HepG2 (cell line): ENCODE measurements around the gene IRF6. TPM values are rescaled to one million over a fixed set of nuclear protein-coding genes. Genes with fewer than 3 reads are reported as not detected.

Experiments used
- ARNT2 ChIP-seq: sonication (generic); formaldehyde crosslinking; IDR thresholded peaks from 2 replicates; pipeline ENCODE4 v1.8.0; 2022; ENCODE audit warnings: mild to moderate bottlenecking, low read depth, missing genetic modification reagents, moderate library complexity
- ATF1 ChIP-seq: IDR thresholded peaks from 2 replicates; pipeline ENCODE4 v1.6.1; 2016; ENCODE audit warnings: mild to moderate bottlenecking, control low read depth
- CENPX ChIP-seq: sonication (generic); formaldehyde crosslinking; IDR thresholded peaks from 2 replicates; pipeline ENCODE4 v1.9.0; 2021; ENCODE audit warnings: mild to moderate bottlenecking, missing genetic modification reagents, moderate library complexity
- ERF ChIP-seq: IDR thresholded peaks from 2 replicates; pipeline ENCODE4 v1.6.1; 2018; ENCODE audit warnings: missing biosample characterization, missing genetic modification reagents
- FOXK2 ChIP-seq: fragments of 450-650 bp; IDR thresholded peaks from 2 replicates; pipeline ENCODE4 v1.6.1; 2016
- HES4 ChIP-seq: sonication (generic); formaldehyde crosslinking; IDR thresholded peaks from 2 replicates; pipeline ENCODE4 v1.9.0; 2021; ENCODE audit warnings: mild to moderate bottlenecking, missing genetic modification reagents, borderline replicate concordance
- NONO ChIP-seq, 2 experiments: fragments of 450-650 bp in 1 of 2; sonication (generic) in 1 of 2; formaldehyde crosslinking in 1 of 2; IDR thresholded peaks in 1 of 2; conservative IDR thresholded peaks in 1 of 2; 2 replicates each; pipeline versions ENCODE4 v1.6.1 to v1.8.0; 2017 to 2022; ENCODE audit warnings: mild to moderate bottlenecking in 1 of 2, missing genetic modification reagents in 1 of 2, moderate library complexity in 1 of 2
- PAXIP1 ChIP-seq: sonication (generic); formaldehyde crosslinking; conservative IDR thresholded peaks from 2 replicates; pipeline ENCODE4 v1.4.0; 2020; ENCODE audit warnings: mild to moderate bottlenecking, missing genetic modification reagents, moderate library complexity
- SMARCE1 ChIP-seq: fragments of 450-650 bp; IDR thresholded peaks from 2 replicates; pipeline ENCODE4 v1.6.1; 2017; ENCODE audit warnings: borderline replicate concordance
- TCF12 ChIP-seq, 2 experiments: fragments of 450-650 bp in 1 of 2; sonication (generic) in 1 of 2; formaldehyde crosslinking in 1 of 2; IDR thresholded peaks; 2 replicates each; pipeline versions ENCODE4 v1.6.1 to v1.8.0; 2017 to 2022; ENCODE audit warnings: antibody characterized with exemption in 1 of 2, mild to moderate bottlenecking in 1 of 2, missing genetic modification reagents in 1 of 2, moderate library complexity in 1 of 2
- ZBTB25 ChIP-seq: IDR thresholded peaks from 2 replicates; pipeline ENCODE4 v1.6.1; 2018; ENCODE audit warnings: missing genetic modification reagents
- ZNF207 ChIP-seq: fragments of 450-650 bp; IDR thresholded peaks from 2 replicates; pipeline ENCODE4 v1.6.1; 2016; ENCODE audit warnings: antibody characterized with exemption, borderline replicate concordance
- ZNF264 ChIP-seq: sonication (generic); formaldehyde crosslinking; IDR thresholded peaks from 2 replicates; pipeline ENCODE4 v1.4.0; 2020; ENCODE audit warnings: missing genetic modification reagents
- ZNF441 ChIP-seq: sonication (generic); formaldehyde crosslinking; IDR thresholded peaks from 2 replicates; pipeline ENCODE4 v1.7.0; 2021; ENCODE audit warnings: missing genetic modification reagents, borderline replicate concordance
- ZNF646 ChIP-seq: sonication (generic); formaldehyde crosslinking; IDR thresholded peaks from 2 replicates; pipeline ENCODE4 v1.9.0; 2021; ENCODE audit warnings: mild to moderate bottlenecking, missing genetic modification reagents
- ZNF737 ChIP-seq: sonication (generic); formaldehyde crosslinking; IDR thresholded peaks from 2 replicates; pipeline ENCODE4 v1.5.0; 2020; ENCODE audit warnings: missing genetic modification reagents, mild to moderate bottlenecking, borderline replicate concordance
- ZNF792 ChIP-seq: IDR thresholded peaks from 2 replicates; pipeline ENCODE4 v1.6.1; 2016
- polyA plus RNA-seq, 8 experiments: library from polyadenylated mRNA; depleted of rRNA in 3 of 8; stranded (reverse) in 7 of 8; unstranded in 1 of 8; fragments of >200 nt; fragmentation: Illumina TruSeq in 4 of 8; extraction: Trizol in 4 of 8; gene quantifications; 2 replicates each; pipeline versions ENCODE4 v1.2.1 to v1.2.3, GENCODE V29; 2011 to 2016; ENCODE audit warnings: low read depth in 4 of 8, missing spikeins in 1 of 8, mixed read lengths in 1 of 8; ENCODE audit not compliant: insufficient read depth in 1 of 8
- total RNA-seq, 5 experiments: library from RNA; depleted of rRNA; stranded (reverse); fragments of >200 nt; fragmentation: Illumina TruSeq; extraction: Trizol; gene quantifications; 2 replicates each; pipeline ENCODE4 v1.2.3, GENCODE V29; 2016; ENCODE audit warnings: low read depth in 1 of 5

Gene IRF6
- total and polyA plus RNA-seq, 2 of the 13 experiments (the other 11 are each of a cell fraction or from before 2014, with no cell fraction given) = 0.02 TPM; not detected in 1

GRCh38 chr1:209784265-209785169, 21.4 kb downstream of the IRF6 start, which contains the start of gene C1orf74 (continued):
- no peak for TF ChIP-seq ZNF646 (CRISPR knock-in tag)
- no peak for TF ChIP-seq ERF
- TF ChIP-seq ZNF264 (CRISPR knock-in tag) = 0 out of 2 replicates have a peak, but pooled peaks have one; percentile 25
- no peak for TF ChIP-seq TCF12 (IDR thresholded peaks at IDR 0.05)
- TF ChIP-seq TCF12 (CRISPR knock-in tag; IDR thresholded peaks at IDR 0.05) = no peak
- TF ChIP-seq ARNT2 (CRISPR knock-in tag) = 0 out of 2 replicates have a peak, but pooled peaks have one; percentile 69
- peak; percentile 27; the same call in 1 of the 2 replicates for TF ChIP-seq ZNF792 (CRISPR knock-in tag)
- no peak for TF ChIP-seq ZNF737 (CRISPR knock-in tag)
- TF ChIP-seq SMARCE1 = no peak
- TF ChIP-seq ATF1 = peak; percentile 91
- no peak for TF ChIP-seq NONO (IDR thresholded peaks at IDR 0.05)
- TF ChIP-seq NONO (CRISPR knock-in tag; conservative IDR thresholded peaks at IDR 0.05) = 0 out of 2 replicates have a peak, but pooled peaks have one; percentile 44
- TF ChIP-seq ZNF441 (CRISPR knock-in tag) = no peak
- TF ChIP-seq ZBTB25 = no peak
- TF ChIP-seq HES4 (CRISPR knock-in tag) = no peak
- no peak for TF ChIP-seq CENPX (CRISPR knock-in tag)
- TF ChIP-seq ZNF207 = no peak
- no peak for TF ChIP-seq PAXIP1 (CRISPR knock-in tag)
- TF ChIP-seq FOXK2 = no peak
